Testis (tissue), 3 donors: ENCODE measurements around the gene PCDHGA1. TPM values are rescaled to one million over a fixed set of nuclear protein-coding genes. Genes with fewer than 3 reads are reported as not detected.
"Not testable (repeated sequence)": the region's sequence is repeated elsewhere in the genome, so short reads cannot be mapped to it uniquely, and the experiment has no call there.

Experiments
- DNase-seq: peaks from one replicate; pipeline ENCODE4 v3.0.0-alpha.2; 2019
- H3K27ac ChIP-seq, 2 donors: fragments of 200-600 bp; sonication (generic); one replicate each; pipeline ENCODE4 v1.5.1; 2019
- H3K27me3 ChIP-seq: fragments of 200-600 bp; sonication (generic); one replicate; pipeline ENCODE4 v1.5.1; 2019
- H3K36me3 ChIP-seq: fragments of 200-600 bp; sonication (generic); one replicate; pipeline ENCODE4 v1.5.1; 2017; ENCODE audit warnings: low read depth; ENCODE audit errors: missing control alignments
- H3K4me1 ChIP-seq: fragments of 200-600 bp; sonication (generic); one replicate; pipeline ENCODE4 v1.5.1; 2019
- H3K4me3 ChIP-seq, 2 donors: fragments of 200-600 bp; sonication (generic); one replicate each; pipeline ENCODE4 v1.5.1; 2017 to 2019
- H3K9me3 ChIP-seq: fragments of 200-600 bp; sonication (generic); one replicate; pipeline ENCODE4 v1.5.1; 2017
- CTCF ChIP-seq, 3 experiments: fragments of 450-650 bp in 2 of 3; fragments of 200-600 bp in 1 of 3; sonication (generic) in 1 of 3; IDR thresholded peaks; one replicate each; pipeline ENCODE4 v1.5.1; 2016 to 2019; ENCODE audit warnings: antibody characterized with exemption in 3 of 3, mild to moderate bottlenecking in 2 of 3, moderate library complexity in 1 of 3
- POLR2A ChIP-seq: fragments of 450-650 bp; IDR thresholded peaks from one replicate; pipeline ENCODE4 v1.6.1; 2017; ENCODE audit warnings: antibody characterized with exemption, mild to moderate bottlenecking, moderate library complexity
- WGBS, 2 donors: methylation state at CpG; one replicate each; pipeline ENCODE4 v1.1.5; 2018; 5-methylcytosine and 5-hydroxymethylcytosine counted together
- intact Hi-C: fragments of 100-400 bp; cut with DNase I; formaldehyde crosslinking; loops from one replicate; pipeline ENCODE4 v1.15.1; 2023; ENCODE audit warnings: low total_unique reads
- polyA plus RNA-seq: library from polyadenylated mRNA; stranded (reverse); fragments of 350-450 nt; fragmentation: Illumina TruSeq; extraction: RNeasy Lipid Tissue Mini Kit (QIAGEN cat#74804); gene quantifications from one replicate; pipeline ENCODE4 v1.2.3, GENCODE V29; 2014; ENCODE audit warnings: low read depth, low replicate concordance; ENCODE audit not compliant: insufficient read depth
- total RNA-seq, 2 donors: library from RNA; depleted of rRNA; stranded (reverse); fragments of >200 nt; gene quantifications; one replicate each; pipeline ENCODE4 v1.2.3, GENCODE V29; 2016

PCDHGA1 gene
- total and polyA plus RNA-seq, 3 donors from 2014 or later: 1.6 to 13.1 (median 8.7) TPM

GRCh38 chr5:141384471-141385267 is 54.4 kb downstream of the PCDHGA1 start:
- no peak for TF ChIP-seq POLR2A
- TF ChIP-seq CTCF (IDR thresholded peaks at IDR 0.05): no peak
- Histone ChIP-seq H3K9me3 (no peaks in the 10 kb centered on the region), H3K27me3 (no peaks in the 10 kb centered on the region), H3K4me3 (no peak overlapping the region), H3K4me1 (no peaks in the 10 kb centered on the region), H3K36me3 (no peaks in the 10 kb centered on the region), H3K27ac (no peak overlapping the region)
- DNase-seq: no peak
- 32 to 38% methylated on average over 15 to 40 of the region's 43 CpGs for WGBS, 2 donors
- intact Hi-C loops: no loop called here

GRCh38 chr5:141387557-141388311 is 57.4 kb downstream of the PCDHGA1 start, which contains the start of gene PCDHGB4:
PCDHGB4 (plus strand) TSS chr5:141387698; CDS start chr5:141387885, 187 bp downstream.
- H3K9me3 ChIP-seq, H3K27ac ChIP-seq, H3K4me1 ChIP-seq, H3K27me3 ChIP-seq, intact Hi-C loops, H3K36me3 ChIP-seq: not testable (repeated sequence)
- peak in 2 of 3 experiments; percentile 53 to 59 for TF ChIP-seq CTCF (IDR thresholded peaks at IDR 0.05)
- WGBS, 2 donors: 9 to 16% methylated on average over 18 to 19 of the region's 40 CpGs
- peak; percentile 63 for DNase-seq
- H3K4me3 ChIP-seq: peak within 1 kb of the TSS in 1 of 2 donors; percentile 11

- no peaks in the 10 kb centered on the region for H3K4me1 ChIP-seq
- H3K4me3 ChIP-seq: no peak overlapping the region
- H3K9me3 ChIP-seq: no peaks in the 10 kb centered on the region
- 31 to 42% methylated on average over 10 of the region's 10 CpGs for WGBS, 2 donors
- H3K27me3 ChIP-seq: no peaks in the 10 kb centered on the region
- intact Hi-C loops: no loop called here
- H3K27ac ChIP-seq: no peak overlapping the region
- H3K36me3 ChIP-seq: no peaks in the 10 kb centered on the region
- DNase-seq: no peak
- TF ChIP-seq CTCF (IDR thresholded peaks at IDR 0.05) (no peak), POLR2A (no peak)
Observed at GRCh38 chr5:141388661-141389060, 58.3 kb downstream of the PCDHGA1 start.

- TF ChIP-seq POLR2A (no peak), CTCF (IDR thresholded peaks at IDR 0.05) (no peak)
- no peak for DNase-seq
- Histone ChIP-seq H3K27ac (no peak overlapping the region), H3K27me3 (no peaks in the 10 kb centered on the region), H3K9me3 (no peaks in the 10 kb centered on the region), H3K4me3 (no peak overlapping the region), H3K36me3 (no peaks in the 10 kb centered on the region), H3K4me1 (no peaks in the 10 kb centered on the region)
- WGBS, 2 donors: 33 to 35% methylated on average over 23 to 73 of the region's 77 CpGs
- intact Hi-C loops: no loop called here
Observed at GRCh38 chr5:141389153-141390042, 59.1 kb downstream of the PCDHGA1 start.
